GM10248 (cell line): ENCODE results near the gene VAV2.

ENCODE experiments used
- CTCF ChIA-PET: fragments of 300-600 bp; sonication (Branson Sonifier 250); formaldehyde crosslinking; extraction: SDS; loops from one replicate; lab custom pipeline; 2021; ENCODE audit warnings: antibody characterized with exemption; lab: Yijun Ruan, JAX
- POLR2A ChIA-PET: fragments of 350-650 bp; sonication (Branson Sonifier 250); formaldehyde crosslinking; extraction: SDS; loops from one replicate; lab custom pipeline; 2020; ENCODE audit warnings: antibody characterized with exemption; lab: Yijun Ruan, JAX
- DNase-seq: peaks from one replicate; pipeline ENCODE4 v3.0.0; 2012; ENCODE audit errors: extremely low spot score
- CTCF ChIP-seq: IDR thresholded peaks from 2 replicates; pipeline ENCODE4 v1.5.1; 2012; ENCODE audit warnings: mild to moderate bottlenecking, low read depth; ENCODE audit errors: extremely low read depth, missing control alignments, control extremely low read depth

VAV2 gene

GRCh38 chr9:134028076-134028475, 36.0 kb upstream of the VAV2 start:
- ChIA-PET CTCF (interaction anchor here (1.0 to 1.3 kb wide), 2 partner anchors 8 to 285 kb away, joined by 3 read pairs; no protein-coding TSS in a partner anchor), POLR2A (no interaction called here)
- no peak for TF ChIP-seq CTCF
- no peak for DNase-seq

- POLR2A ChIA-PET: no interaction called here
- CTCF ChIA-PET: interaction anchor here (1.0 to 1.3 kb wide), 2 partner anchors 9 to 285 kb away, joined by 3 read pairs; no protein-coding TSS in a partner anchor
- DNase-seq: no peak
- no peak for TF ChIP-seq CTCF
These were observed 35.4 kb upstream of the VAV2 start for GRCh38 chr9:134027561-134027960.

GRCh38 chr9:134026981-134027380, 34.9 kb upstream of the VAV2 start:
- no peak for TF ChIP-seq CTCF
- POLR2A ChIA-PET: interaction anchor here (0.5 kb wide), 1 partner anchor 138 kb away, joined by 3 read pairs; no protein-coding TSS in a partner anchor

GRCh38 chr9:134026581-134026980, 34.5 kb upstream of the VAV2 start:
- CTCF ChIA-PET: interaction anchor here (0.6 to 1.5 kb wide), 4 partner anchors 14 to 284 kb away, joined by 3 read pairs; no protein-coding TSS in a partner anchor
- no peak for TF ChIP-seq CTCF
- no peak for DNase-seq
- POLR2A ChIA-PET: interaction anchor here (0.5 kb wide), 1 partner anchor 138 kb away, joined by 3 read pairs; no protein-coding TSS in a partner anchor

More at GRCh38 chr9:134026981-134027380, 34.9 kb upstream of the VAV2 start:
- CTCF ChIA-PET: interaction anchor here (0.6 to 1.5 kb wide), 4 partner anchors 9 to 284 kb away, joined by 3 read pairs; no protein-coding TSS in a partner anchor
- no peak for DNase-seq

GRCh38 chr9:134025606-134026541, 33.8 kb upstream of the VAV2 start:
- peak; percentile 13 for TF ChIP-seq CTCF
- CTCF ChIA-PET: interaction anchor here (0.6 to 3.5 kb wide), 6 partner anchors 15 to 136 kb away, joined by 3 to 19 read pairs (median 4); no protein-coding TSS in a partner anchor
- POLR2A ChIA-PET: interaction anchor here (0.6 to 0.9 kb wide), 3 partner anchors 491 to 1032 kb away, joined by 3 to 5 read pairs (median 4); no protein-coding TSS in a partner anchor
- peak; percentile 62 for DNase-seq
